Endothelial cell of hepatic sinusoid (primary cell): ENCODE results near the gene ATP10A.

Source experiments
- in situ Hi-C: cut with HindIII; loops from 2 replicates; pipeline ENCODE4 v1.10.0; 2017; ENCODE audit warnings: low sequenced_read_pairs

The ATP10A gene

DNA sequence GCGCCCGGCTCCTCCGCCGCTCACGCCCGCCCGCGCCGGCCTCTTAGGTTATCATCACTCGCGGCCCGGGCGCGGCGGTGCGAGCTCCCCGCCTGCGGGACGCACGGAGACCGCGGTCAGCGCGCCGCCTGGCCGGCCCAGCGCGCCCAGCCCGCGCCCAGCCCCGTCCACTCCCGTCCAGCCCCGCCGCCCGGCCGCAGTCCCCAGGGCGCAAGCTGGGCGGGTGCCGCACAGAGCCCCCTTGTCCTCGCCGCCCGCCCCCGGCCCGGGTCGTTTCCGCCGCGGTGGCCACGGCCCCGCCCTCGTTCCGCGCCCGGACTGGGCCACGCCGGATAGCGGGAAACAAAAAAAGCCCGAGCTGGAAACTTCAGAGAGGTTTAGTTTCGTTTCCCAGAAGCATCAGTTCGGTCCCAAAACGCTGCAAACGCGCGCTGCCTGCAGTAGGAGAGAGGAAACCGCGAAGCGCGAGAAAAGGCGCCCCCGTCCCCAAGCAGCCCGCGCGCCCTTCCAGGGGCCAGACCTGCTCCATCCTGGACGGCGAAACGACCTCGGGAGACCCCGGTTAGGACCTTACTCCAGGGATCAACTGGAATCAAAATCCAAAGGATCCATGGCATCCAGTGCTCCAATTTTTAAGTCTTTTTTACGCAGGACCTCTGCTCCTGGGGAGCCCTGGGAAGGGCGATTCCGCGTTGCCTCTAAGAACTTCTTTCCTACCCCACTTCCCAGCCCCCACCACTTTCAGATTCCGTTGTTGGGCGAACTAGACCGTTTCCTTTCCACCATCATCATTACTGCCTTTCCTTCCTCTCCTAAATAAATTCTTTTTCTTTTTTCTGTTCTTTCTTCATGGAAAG lies at the start of gene ATP10A:
Gene ATP10A (minus strand): TSS at position 217 of the 857 bp plus-strand sequence. CDS start 231 bp downstream, outside the sequence.
- in situ Hi-C loops: no loop called here

- in situ Hi-C loops: no loop called here
Measured at GRCh38 chr15:25912035-25912434, 48.9 kb upstream of the ATP10A start.

DNA sequence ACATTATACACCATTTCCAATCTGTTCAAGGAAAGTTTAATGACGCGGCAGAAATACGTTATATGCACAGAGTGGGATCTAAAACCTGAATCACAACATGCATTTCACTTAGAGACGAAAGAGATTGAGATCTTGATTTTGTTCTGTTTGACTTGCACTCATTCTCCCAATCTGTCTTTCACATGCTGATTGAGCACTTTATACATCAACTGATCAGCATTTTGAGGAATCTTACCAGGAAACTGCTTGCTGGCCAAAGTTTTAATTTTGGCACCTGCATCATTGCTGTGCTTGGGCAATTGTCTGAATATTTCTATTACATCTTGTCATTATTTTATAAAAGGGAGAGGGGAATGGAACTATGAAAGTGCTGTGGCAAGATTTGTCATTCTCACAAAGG lies 47.7 kb upstream of the ATP10A start:
- in situ Hi-C loops: no loop called here

GRCh38 chr15:25909806-25910205 lies 46.7 kb upstream of the ATP10A start:
- in situ Hi-C loops: no loop called here

DNA sequence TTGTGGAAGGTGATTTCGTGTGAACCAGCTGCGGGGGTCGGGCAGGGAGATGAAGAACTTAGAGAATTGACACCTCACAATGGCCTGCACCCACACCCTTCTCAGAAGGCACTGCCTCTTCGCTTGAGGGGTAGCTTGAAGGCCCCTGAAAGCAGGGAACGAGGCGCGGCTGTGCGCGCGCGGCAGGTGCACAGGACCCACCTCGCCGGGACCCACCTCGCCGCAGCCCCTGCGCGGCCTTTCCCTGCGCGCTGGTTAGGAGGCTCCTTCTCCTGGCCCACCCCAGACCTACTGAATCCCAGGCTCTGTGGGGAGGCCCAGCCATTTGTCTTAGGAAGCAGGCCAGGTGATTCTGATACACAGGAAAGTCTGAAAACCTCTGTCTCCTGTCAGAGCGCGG lies 46.2 kb upstream of the ATP10A start:
- in situ Hi-C loops: no loop called here

DNA sequence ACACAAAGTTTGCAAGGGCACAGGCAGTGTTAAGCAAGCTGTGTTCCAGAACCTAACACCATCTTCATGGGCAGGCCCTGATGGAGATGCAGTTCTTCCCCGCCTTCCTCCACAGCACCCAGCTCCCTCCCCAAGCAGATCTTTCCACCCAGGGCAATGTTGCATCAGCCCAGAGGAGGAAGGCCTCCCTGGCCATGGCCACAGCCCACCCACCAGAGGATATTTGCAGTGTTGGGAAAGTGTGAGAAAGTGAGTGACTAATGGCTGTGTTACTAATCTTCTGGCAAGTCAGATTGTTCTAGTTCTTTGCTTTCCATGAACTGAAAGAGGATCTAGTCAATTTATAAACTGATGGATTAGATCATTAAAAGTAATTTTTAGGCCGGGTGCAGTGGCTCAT lies 42.0 kb upstream of the ATP10A start:
- in situ Hi-C loops: no loop called here

GRCh38 chr15:25903024-25903581 lies 40.0 kb upstream of the ATP10A start:
- in situ Hi-C loops: no loop called here

- in situ Hi-C loops: no loop called here
Measured at GRCh38 chr15:25901811-25902605, 38.9 kb upstream of the ATP10A start.

GRCh38 chr15:25900901-25901300 lies 37.8 kb upstream of the ATP10A start:
- in situ Hi-C loops: no loop called here

GRCh38 chr15:25900431-25900830 lies 37.3 kb upstream of the ATP10A start:
- in situ Hi-C loops: no loop called here

DNA sequence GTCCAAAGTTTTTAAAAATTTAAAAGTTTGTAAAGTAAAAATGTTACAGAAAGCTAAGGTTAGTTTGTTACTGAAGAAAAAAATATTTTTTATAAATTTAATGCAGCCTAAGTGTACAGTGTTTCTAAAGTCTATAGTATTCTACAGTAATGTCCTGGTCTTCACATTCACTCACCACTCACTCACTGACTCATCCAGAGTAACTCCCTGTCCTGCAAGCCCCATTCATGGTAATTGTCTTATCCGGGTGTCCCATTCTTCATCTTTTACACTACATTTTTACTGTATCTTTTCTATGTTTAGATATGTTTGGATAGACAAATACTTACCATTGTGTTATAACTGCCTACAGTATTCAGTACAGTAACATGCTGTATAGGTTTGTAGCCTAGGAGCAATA lies 36.7 kb upstream of the ATP10A start:
- in situ Hi-C loops: no loop called here

- in situ Hi-C loops: no loop called here
Measured at GRCh38 chr15:25897658-25898057, 34.5 kb upstream of the ATP10A start.

GRCh38 chr15:25894371-25894902 lies 31.3 kb upstream of the ATP10A start:
- in situ Hi-C loops: no loop called here

DNA sequence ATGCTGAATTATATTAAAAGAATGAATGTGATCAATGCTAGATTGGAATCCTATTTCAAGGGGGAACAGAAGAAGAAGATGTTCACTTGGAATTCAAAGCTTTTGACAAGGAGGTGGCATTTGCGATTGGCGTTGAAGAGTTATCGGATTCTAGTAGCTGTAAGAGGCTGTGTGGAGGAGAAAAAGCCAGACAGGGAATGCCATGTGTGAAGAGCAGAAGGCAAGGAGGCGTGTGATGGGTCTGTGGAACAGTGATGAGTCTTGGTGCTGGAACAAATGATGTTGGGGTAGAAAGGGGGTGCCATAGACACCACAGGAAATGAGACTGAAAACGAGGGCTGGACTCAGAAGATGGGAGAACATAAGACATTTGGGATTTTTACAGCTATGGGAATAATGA lies 30.5 kb upstream of the ATP10A start:
- in situ Hi-C loops: no loop called here

GRCh38 chr15:25892126-25892525 lies 29.0 kb upstream of the ATP10A start:
- in situ Hi-C loops: no loop called here

DNA sequence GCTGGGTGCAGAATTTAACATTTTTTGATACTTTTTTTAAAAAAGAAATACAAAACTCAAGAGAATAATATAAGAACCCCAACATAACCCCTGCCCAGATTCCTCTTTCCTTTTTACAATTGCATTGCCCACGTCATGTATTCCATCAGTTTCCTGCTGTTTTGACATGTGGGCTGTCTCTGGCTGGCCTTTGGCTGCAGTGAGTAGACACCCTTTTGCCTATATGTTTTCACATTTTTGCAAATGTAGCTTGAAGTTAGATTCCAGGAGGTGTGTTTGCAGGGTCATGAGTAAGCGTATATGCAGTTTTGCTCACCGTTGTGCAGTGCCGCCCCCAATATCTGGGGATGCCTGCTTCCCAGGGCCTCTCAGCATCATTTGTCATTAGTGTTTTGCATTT lies 28.0 kb upstream of the ATP10A start:
- in situ Hi-C loops: no loop called here

DNA sequence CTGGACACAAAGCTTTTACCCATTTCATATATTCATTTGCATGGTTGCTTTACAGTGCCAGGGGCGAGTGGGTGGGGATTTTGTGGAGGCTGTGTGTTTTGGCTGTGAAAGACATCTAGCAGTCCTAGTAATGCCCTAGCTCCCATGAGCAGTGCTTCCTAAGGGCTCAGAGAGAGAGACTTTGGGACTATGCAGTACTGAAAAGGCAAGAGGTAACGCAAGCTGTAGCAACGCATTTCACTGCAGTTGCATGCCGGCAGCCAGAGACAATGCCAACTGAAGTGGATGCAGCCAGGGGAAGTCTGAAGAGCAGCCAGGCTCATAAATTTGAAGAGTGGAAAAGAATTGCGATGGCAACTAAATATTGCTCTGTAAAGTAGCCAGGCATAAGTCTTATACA lies 27.4 kb upstream of the ATP10A start:
- in situ Hi-C loops: no loop called here

GRCh38 chr15:25887870-25888269 lies 24.7 kb upstream of the ATP10A start:
- in situ Hi-C loops: no loop called here

GRCh38 chr15:25886498-25887140 lies 23.5 kb upstream of the ATP10A start:
- in situ Hi-C loops: no loop called here

DNA sequence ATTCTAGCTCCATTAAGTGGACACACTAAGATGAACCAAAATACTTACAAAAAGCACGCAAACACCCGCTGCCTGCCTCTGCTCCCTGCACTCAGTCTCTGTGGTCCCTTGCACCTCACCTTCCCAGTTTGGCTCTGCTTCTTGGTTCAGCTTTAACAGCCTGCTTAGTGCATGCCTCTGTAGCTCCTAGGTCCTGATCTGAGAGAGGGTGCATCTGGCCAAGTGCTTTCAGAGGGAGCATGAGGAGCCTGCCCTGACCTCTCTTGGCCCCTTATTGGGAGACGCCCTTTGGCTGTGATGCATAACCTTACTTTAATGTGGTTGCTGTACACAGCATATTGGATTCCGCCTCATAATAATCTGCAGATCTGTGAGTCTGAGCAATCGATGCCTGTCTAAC lies 21.2 kb upstream of the ATP10A start:
- in situ Hi-C loops: no loop called here
